Activated T-helper 17 cell treated with anti-CD3 and anti-CD28 coated beads, Interleukin-2, amount 50 U/mL, for 72 hours (primary cell): ENCODE results near the gene MAP4K3. TPM values are rescaled to one million over a fixed set of nuclear protein-coding genes. Genes with fewer than 3 reads are reported as not detected.
A peak's percentile ranks its signal among the peaks of the same experiment; 100 is the strongest.

Source experiments
- ATAC-seq: fragments of 150-1000 bp; cut with Tn5 transposase; replicated peaks from 2 replicates; pipeline ENCODE4 v1.10.0; 2021; ENCODE audit warnings: mild to moderate bottlenecking, moderate library complexity
- H3K27ac Mint-ChIP-seq: one replicate; pipeline ENCODE4 v1.8.0; 2022; ENCODE audit warnings: mixed read lengths
- H3K27me3 Mint-ChIP-seq: one replicate; pipeline ENCODE4 v1.8.0; 2022; ENCODE audit warnings: mixed read lengths
- H3K36me3 Mint-ChIP-seq: one replicate; pipeline ENCODE4 v1.8.0; 2022; ENCODE audit warnings: low read depth, mild to moderate bottlenecking, mixed read lengths
- H3K4me1 Mint-ChIP-seq: one replicate; pipeline ENCODE4 v1.8.0; 2022; ENCODE audit warnings: mixed read lengths
- H3K4me3 Mint-ChIP-seq: one replicate; pipeline ENCODE4 v1.8.0; 2022; ENCODE audit warnings: mild to moderate bottlenecking, mixed read lengths
- H3K9me3 Mint-ChIP-seq: one replicate; pipeline ENCODE4 v1.8.0; 2022; ENCODE audit warnings: mixed read lengths
- total RNA-seq, 2 donors: library from RNA; stranded (reverse); gene quantifications; one replicate each; pipeline ENCODE4 v1.2.3, GENCODE V29; 2022

Gene MAP4K3
- total RNA-seq, 2 donors from 2014 or later: 8.9 to 11.3 TPM

GRCh38 chr2:39221459-39221858 lies 215.6 kb downstream of the MAP4K3 start:
- Mint-ChIP-seq H3K4me1 (peaks cover 28% of the 10 kb centered on the region), H3K36me3 (no peaks in the 10 kb centered on the region), H3K27ac (no peak overlapping the region), H3K27me3 (no peaks in the 10 kb centered on the region), H3K4me3 (no peak overlapping the region), H3K9me3 (no peaks in the 10 kb centered on the region)
- no peak for ATAC-seq

GRCh38 chr2:39220136-39220535 lies 216.9 kb downstream of the MAP4K3 start:
- ATAC-seq: no peak
- Mint-ChIP-seq H3K36me3 (no peaks in the 10 kb centered on the region), H3K4me1 (peaks cover 36% of the 10 kb centered on the region), H3K9me3 (no peaks in the 10 kb centered on the region), H3K27ac (peak overlapping the region; percentile 7), H3K27me3 (no peaks in the 10 kb centered on the region), H3K4me3 (peak overlapping the region; percentile 73)

DNA sequence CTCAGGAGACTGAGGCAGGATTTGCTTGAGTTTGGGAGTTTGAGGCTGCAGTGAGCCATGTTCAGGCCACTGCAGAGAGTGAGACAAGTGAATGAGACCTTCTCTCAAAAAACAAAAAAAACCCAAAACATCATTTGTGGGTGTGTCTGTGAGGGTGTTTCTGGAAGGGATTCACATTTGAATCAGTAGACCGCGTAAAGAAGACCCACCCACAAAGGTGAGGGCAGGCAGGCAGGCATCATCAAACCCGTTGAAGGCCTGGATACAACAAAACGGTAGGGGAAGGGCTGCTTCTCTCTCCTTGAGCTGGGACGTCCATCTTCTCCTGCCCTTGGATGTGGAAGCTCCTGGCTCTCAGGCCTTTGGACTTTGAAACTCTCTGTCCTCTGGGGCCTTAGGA lies 218.7 kb downstream of the MAP4K3 start:
- peaks cover 32% of the 10 kb centered on the region for H3K4me1 Mint-ChIP-seq
- no peaks in the 10 kb centered on the region for H3K9me3 Mint-ChIP-seq
- ATAC-seq: peak; percentile 37
- peak overlapping the region; percentile 73 for H3K4me3 Mint-ChIP-seq
- H3K27me3 Mint-ChIP-seq: no peaks in the 10 kb centered on the region
- H3K36me3 Mint-ChIP-seq: no peaks in the 10 kb centered on the region
- H3K27ac Mint-ChIP-seq: peak overlapping the region; percentile 94

DNA sequence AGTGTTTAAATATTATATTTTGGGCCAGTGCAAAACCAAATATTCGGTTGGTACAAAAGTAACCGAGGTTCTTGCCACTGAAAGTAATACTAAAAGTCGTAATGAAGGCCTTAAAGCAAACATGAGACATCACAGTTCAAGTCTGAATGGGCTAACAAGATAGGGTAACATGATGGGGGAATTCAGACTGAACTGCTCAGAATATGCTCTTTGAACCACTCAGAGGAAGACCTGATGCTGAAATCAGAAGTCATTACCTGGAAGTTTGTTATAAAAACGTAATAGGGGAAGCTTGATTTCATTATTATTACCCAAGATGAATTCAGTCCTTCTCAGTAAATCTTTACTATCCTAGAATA lies 219.9 kb downstream of the MAP4K3 start:
- H3K27me3 Mint-ChIP-seq: no peaks in the 10 kb centered on the region
- no peaks in the 10 kb centered on the region for H3K36me3 Mint-ChIP-seq
- H3K4me3 Mint-ChIP-seq: peak overlapping the region; percentile 73
- ATAC-seq: peak; percentile 87
- H3K9me3 Mint-ChIP-seq: no peaks in the 10 kb centered on the region
- H3K27ac Mint-ChIP-seq: peak overlapping the region; percentile 94
- H3K4me1 Mint-ChIP-seq: peaks cover 32% of the 10 kb centered on the region

DNA sequence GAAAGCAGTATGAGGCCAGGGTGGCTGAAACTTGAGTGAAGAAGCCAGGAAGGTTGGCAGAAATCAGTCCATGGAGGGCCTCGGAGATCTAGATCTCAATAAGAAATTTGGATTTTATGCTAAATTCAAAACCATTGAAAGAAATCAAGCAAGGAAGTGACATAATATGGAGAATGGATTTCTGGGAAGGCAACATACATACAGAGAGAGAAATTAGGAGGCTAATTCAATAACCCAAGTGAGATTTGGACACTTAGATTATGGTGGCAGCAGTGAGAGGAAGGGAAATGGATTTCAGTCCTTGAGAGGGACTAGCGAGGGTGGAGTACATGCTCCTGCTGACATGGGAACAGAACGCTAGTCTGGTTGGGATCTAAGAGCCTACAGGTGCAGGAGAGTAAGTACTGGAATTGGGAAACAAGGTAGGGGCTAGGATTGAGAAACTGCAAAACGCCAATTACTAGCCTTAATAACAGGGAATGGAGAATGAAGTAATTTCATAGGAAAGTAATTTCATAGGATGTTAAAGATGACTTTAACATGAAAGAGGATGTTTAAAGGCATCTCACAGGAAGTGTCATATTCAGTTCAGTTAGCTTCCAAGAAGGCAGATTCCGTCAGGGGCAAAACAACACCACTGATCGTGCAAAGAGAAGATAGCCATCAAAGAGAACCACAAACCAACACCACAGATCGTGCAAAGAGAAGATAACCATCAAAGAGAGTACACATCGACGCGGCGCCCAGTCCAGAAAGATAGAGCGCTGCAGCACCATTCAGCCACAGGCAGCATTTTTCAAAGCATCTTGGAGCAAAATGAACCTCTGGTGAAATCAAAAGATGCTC lies 220.5 kb downstream of the MAP4K3 start:
- Mint-ChIP-seq H3K4me1 (peaks cover 32% of the 10 kb centered on the region), H3K4me3 (peak overlapping the region; percentile 73), H3K27ac (peak overlapping the region; percentile 94), H3K9me3 (no peaks in the 10 kb centered on the region), H3K36me3 (no peaks in the 10 kb centered on the region), H3K27me3 (no peaks in the 10 kb centered on the region)
- peak; percentile 72 for ATAC-seq

DNA sequence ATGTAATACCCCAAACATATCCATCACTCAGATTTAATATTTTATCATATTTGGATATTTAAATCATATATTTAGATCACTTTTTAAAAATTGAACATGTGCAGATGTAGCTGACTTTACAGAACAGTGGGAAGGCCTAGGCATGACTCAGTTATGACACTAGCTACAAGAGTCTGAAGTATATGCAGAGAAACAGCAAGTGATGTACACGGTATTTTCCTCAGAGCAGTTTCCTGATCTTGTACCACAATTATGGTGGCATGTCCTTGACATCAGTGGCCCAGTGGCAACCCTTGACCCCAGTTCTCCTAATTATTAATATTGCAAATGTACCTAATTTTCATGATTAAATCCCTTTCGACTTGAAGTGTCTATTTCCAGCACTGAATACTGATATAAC lies 221.5 kb downstream of the MAP4K3 start:
- ATAC-seq: peak; percentile 39
- Mint-ChIP-seq H3K4me1 (peaks cover 32% of the 10 kb centered on the region), H3K27ac (peak overlapping the region; percentile 94), H3K36me3 (no peaks in the 10 kb centered on the region), H3K27me3 (no peaks in the 10 kb centered on the region), H3K9me3 (no peaks in the 10 kb centered on the region), H3K4me3 (peak overlapping the region; percentile 73)

- H3K4me3 Mint-ChIP-seq: no peak overlapping the region
- peaks cover 20% of the 10 kb centered on the region for H3K4me1 Mint-ChIP-seq
- ATAC-seq: no peak
- no peaks in the 10 kb centered on the region for H3K9me3 Mint-ChIP-seq
- H3K27ac Mint-ChIP-seq: no peak overlapping the region
- H3K36me3 Mint-ChIP-seq: no peaks in the 10 kb centered on the region
- H3K27me3 Mint-ChIP-seq: no peaks in the 10 kb centered on the region
These were observed 224.1 kb downstream of the MAP4K3 start for GRCh38 chr2:39213015-39213414.

DNA sequence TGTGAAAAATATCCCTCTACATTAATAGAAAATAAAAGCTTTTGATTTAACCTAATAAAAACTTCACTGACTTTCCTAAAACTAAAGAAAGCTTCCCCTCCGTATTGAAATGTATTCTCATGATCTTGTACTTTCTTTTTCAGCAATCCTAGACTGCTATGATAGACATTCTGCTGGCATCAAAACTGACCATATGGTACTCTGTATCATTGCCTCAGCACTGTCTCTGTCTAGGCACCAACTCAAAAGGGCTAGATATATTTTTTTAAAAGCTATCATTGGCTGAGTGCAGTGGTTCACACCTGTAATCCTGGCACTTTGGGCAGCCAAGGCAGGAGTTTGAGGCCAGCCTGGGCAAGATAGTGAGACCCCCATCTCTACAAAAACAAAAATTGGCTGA lies 226.2 kb downstream of the MAP4K3 start:
- Mint-ChIP-seq H3K4me1 (peaks cover 7% of the 10 kb centered on the region), H3K4me3 (peak overlapping the region; percentile 52), H3K27ac (no peak overlapping the region), H3K27me3 (no peaks in the 10 kb centered on the region), H3K9me3 (no peaks in the 10 kb centered on the region), H3K36me3 (no peaks in the 10 kb centered on the region)
- no peak for ATAC-seq

DNA sequence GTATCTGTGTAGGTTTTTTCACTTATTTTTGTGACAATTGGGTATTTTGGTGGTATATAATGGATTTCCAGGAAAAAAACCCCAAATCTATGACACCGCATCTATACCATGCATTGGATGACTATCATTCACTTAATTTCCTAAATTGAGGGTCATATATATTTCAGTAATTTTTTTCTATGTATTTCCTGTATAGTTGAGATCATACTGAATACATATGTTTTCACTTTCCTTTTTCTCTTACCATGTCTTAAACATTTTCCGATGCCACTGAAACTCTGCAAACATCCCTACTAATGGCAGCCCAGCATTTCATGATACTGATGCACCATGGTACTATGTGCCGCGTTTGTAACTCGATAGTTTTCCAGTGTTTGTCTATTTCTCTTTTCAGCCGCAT lies 233.7 kb downstream of the MAP4K3 start:
- no peaks in the 10 kb centered on the region for H3K27me3 Mint-ChIP-seq
- H3K27ac Mint-ChIP-seq: no peak overlapping the region
- no peaks in the 10 kb centered on the region for H3K36me3 Mint-ChIP-seq
- H3K4me3 Mint-ChIP-seq: no peak overlapping the region
- ATAC-seq: peak; percentile 19
- H3K9me3 Mint-ChIP-seq: peaks cover 14% of the 10 kb centered on the region
- H3K4me1 Mint-ChIP-seq: peaks cover 4% of the 10 kb centered on the region

DNA sequence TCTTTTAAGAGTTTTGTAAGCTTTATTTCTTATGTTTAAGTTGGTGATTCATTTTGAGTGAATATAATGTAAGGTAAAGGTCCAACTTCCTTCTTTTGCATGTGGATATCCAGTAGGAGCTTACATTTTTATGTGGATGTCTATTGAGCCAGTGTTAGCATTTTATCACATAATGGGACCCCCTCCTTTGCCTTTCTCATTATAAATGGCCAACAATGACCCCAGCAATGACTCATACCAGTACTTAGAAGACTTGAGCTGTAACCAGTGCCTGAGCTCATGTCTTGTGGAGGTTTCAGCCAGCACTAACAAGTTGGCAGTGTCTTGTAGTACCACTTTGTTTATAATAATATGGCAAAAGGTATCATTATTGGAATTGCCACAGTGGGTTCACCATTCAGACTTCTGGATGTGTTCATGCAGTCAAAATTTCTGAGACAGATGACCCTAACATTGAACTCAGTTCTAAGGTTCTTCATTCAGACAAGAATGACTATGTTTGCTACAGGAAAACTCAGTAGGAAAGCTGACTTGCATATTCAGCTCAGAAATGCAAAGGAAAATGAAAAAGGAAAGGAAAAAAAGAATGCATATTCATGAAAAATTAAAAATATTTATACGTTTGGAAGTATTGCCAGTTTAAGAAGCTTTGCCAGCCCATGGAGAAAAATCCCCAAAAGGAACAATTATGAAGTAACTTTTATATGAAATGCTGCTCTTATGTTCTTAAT lies 234.3 kb downstream of the MAP4K3 start:
- peaks cover 4% of the 10 kb centered on the region for H3K4me1 Mint-ChIP-seq
- H3K9me3 Mint-ChIP-seq: peaks cover 16% of the 10 kb centered on the region
- peak; percentile 74 for ATAC-seq
- no peak overlapping the region for H3K4me3 Mint-ChIP-seq
- H3K27me3 Mint-ChIP-seq: no peaks in the 10 kb centered on the region
- no peak overlapping the region for H3K27ac Mint-ChIP-seq
- H3K36me3 Mint-ChIP-seq: no peaks in the 10 kb centered on the region

Other genes with a start within 250 kb of the MAP4K3 start
- gene CDKL4, start 193.3 kb downstream of the MAP4K3 start, total RNA-seq: under 1 TPM; 0.35 to 0.50 TPM
- under 1 TPM in 1 of 2 donors, not detected in 1; 0.42 TPM for gene TMEM178A, start 228.6 kb upstream of the MAP4K3 start, total RNA-seq